Esophagus muscularis mucosa (tissue), 4 donors: ENCODE data around the gene DDX39B. TPM values are rescaled to one million over a fixed set of nuclear protein-coding genes. Genes with fewer than 3 reads are reported as not detected.

ENCODE experiments used
- DNase-seq: peaks from one replicate; pipeline ENCODE4 v3.0.0-alpha.2; 2017; ENCODE audit errors: extremely low spot score
- H3K27ac ChIP-seq, 4 donors: fragments of 200-600 bp; sonication (generic); replicated peaks in 1 of 4; 1 replicate in 3 of 4; 2 replicates in 1 of 4; pipeline ENCODE4 v1.5.1; 2016 to 2019; ENCODE audit warnings: mild to moderate bottlenecking in 1 of 4
- H3K27me3 ChIP-seq, 4 donors: fragments of 200-600 bp; sonication (generic); one replicate each; pipeline versions ENCODE4 v1.5.1 to v1.6.0; 2016 to 2019
- H3K36me3 ChIP-seq, 4 donors: fragments of 200-600 bp; sonication (generic); one replicate each; pipeline ENCODE4 v1.5.1; 2016 to 2019
- H3K4me1 ChIP-seq, 4 donors: fragments of 200-600 bp; sonication (generic); one replicate each; pipeline ENCODE4 v1.5.1; 2016 to 2019
- H3K4me3 ChIP-seq, 4 donors: fragments of 200-600 bp; sonication (generic); 1 replicate in 2 of 4; 2 replicates in 2 of 4; pipeline ENCODE4 v1.5.1; 2016 to 2019; ENCODE audit warnings: mild to moderate bottlenecking in 4 of 4, moderate library complexity in 1 of 4
- H3K9me3 ChIP-seq, 4 donors: fragments of 200-600 bp; sonication (generic); 1 replicate in 3 of 4; 2 replicates in 1 of 4; pipeline ENCODE4 v1.5.1; 2016 to 2019
- EP300 ChIP-seq: sonication (generic); formaldehyde crosslinking; IDR thresholded peaks from one replicate; pipeline ENCODE4 v1.6.1; 2017; ENCODE audit warnings: antibody characterized with exemption
- POLR2A ChIP-seq: fragments of 450-650 bp; IDR thresholded peaks from one replicate; pipeline ENCODE4 v1.6.1; 2017; ENCODE audit warnings: antibody characterized with exemption, moderate library complexity, mild to moderate bottlenecking, low read depth
- POLR2AphosphoS5 ChIP-seq, 2 donors: sonication (generic); formaldehyde crosslinking; IDR thresholded peaks; one replicate each; pipeline ENCODE4 v1.6.1; 2017; ENCODE audit warnings: antibody characterized with exemption in 2 of 2
- WGBS: methylation state at CpG from one replicate; pipeline ENCODE4 v1.1.5; 2018; 5-methylcytosine and 5-hydroxymethylcytosine counted together
- intact Hi-C: fragments of 100-400 bp; cut with DNase I; formaldehyde crosslinking; loops from one replicate; pipeline ENCODE4 v1.15.1; 2023
- total RNA-seq, 4 donors: library from RNA; depleted of rRNA; stranded (reverse); fragments of >200 nt; gene quantifications; one replicate each; pipeline versions ENCODE4 v1.1.0 to v1.2.1, GENCODE V29; 2016
- TF ChIP-seq, protein P1 (sequence below), 3 experiments: fragments of 200-600 bp in 2 of 3; fragments of 450-650 bp in 1 of 3; sonication (generic) in 2 of 3; IDR thresholded peaks; one replicate each; pipeline ENCODE4 v1.5.1; 2017 to 2019; ENCODE audit warnings: antibody characterized with exemption in 3 of 3, mild to moderate bottlenecking in 2 of 3, moderate library complexity in 1 of 3

DDX39B gene
- total RNA-seq, 4 donors from 2014 or later: 186 to 257 (median 213) TPM

GRCh38 chr6:31580807-31581433, 39.1 kb upstream of the DDX39B start:
- TF ChIP-seq, protein P1, sequence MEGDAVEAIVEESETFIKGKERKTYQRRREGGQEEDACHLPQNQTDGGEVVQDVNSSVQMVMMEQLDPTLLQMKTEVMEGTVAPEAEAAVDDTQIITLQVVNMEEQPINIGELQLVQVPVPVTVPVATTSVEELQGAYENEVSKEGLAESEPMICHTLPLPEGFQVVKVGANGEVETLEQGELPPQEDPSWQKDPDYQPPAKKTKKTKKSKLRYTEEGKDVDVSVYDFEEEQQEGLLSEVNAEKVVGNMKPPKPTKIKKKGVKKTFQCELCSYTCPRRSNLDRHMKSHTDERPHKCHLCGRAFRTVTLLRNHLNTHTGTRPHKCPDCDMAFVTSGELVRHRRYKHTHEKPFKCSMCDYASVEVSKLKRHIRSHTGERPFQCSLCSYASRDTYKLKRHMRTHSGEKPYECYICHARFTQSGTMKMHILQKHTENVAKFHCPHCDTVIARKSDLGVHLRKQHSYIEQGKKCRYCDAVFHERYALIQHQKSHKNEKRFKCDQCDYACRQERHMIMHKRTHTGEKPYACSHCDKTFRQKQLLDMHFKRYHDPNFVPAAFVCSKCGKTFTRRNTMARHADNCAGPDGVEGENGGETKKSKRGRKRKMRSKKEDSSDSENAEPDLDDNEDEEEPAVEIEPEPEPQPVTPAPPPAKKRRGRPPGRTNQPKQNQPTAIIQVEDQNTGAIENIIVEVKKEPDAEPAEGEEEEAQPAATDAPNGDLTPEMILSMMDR (IDR thresholded peaks at IDR 0.05): peak in 2 of 3 experiments; percentile 94
- no peak for TF ChIP-seq POLR2A
- no peak for TF ChIP-seq EP300
- TF ChIP-seq POLR2AphosphoS5 (IDR thresholded peaks at IDR 0.05): peak; percentile 72 to 78
- WGBS: under 1% methylated on average over 18 of the region's 62 CpGs
- no peaks in the 10 kb centered on the region for H3K9me3 ChIP-seq
- H3K27ac ChIP-seq: peak overlapping the region; percentile 77 to 84 (median 80)
- intact Hi-C loops: loop anchor here (1.0 to 5.0 kb wide), 2 partner anchors 17 to 34 kb away; partner anchors contain the start of genes ATP6V1G2 and NFKBIL1
- no peaks in the 10 kb centered on the region for H3K27me3 ChIP-seq
- peaks cover 17 to 25% (median 22%) of the 10 kb centered on the region in 4 donors for H3K4me1 ChIP-seq
- peak; percentile 97 for DNase-seq
- H3K36me3 ChIP-seq: no peaks in the 10 kb centered on the region
- peak overlapping the region; percentile 67 to 86 (median 70) for H3K4me3 ChIP-seq

- Histone ChIP-seq H3K4me3 (peak overlapping the region; percentile 67 to 86 (median 70)), H3K27me3 (no peaks in the 10 kb centered on the region), H3K4me1 (peaks cover 17 to 25% (median 22%) of the 10 kb centered on the region in 4 donors), H3K27ac (peak overlapping the region; percentile 77 to 84 (median 80)), H3K36me3 (no peaks in the 10 kb centered on the region), H3K9me3 (no peaks in the 10 kb centered on the region)
- TF ChIP-seq, protein P1 (IDR thresholded peaks at IDR 0.05): no peak
- no peak for TF ChIP-seq POLR2A
- TF ChIP-seq EP300: no peak
- TF ChIP-seq POLR2AphosphoS5 (IDR thresholded peaks at IDR 0.05): no peak
- intact Hi-C loops: loop anchor here (5.0 kb wide), 1 partner anchor 33 kb away; the partner anchor contains the start of genes ATP6V1G2 and NFKBIL1
- 39% methylated on average over 11 of the region's 11 CpGs for WGBS
- DNase-seq: no peak
Measured at GRCh38 chr6:31580438-31580740, 38.6 kb upstream of the DDX39B start.

- DNase-seq: no peak
- H3K36me3 ChIP-seq: no peaks in the 10 kb centered on the region
- WGBS: 95% methylated on average over 8 of the region's 8 CpGs
- peak overlapping the region in 1 of 4 donors; percentile 77 for H3K27ac ChIP-seq
- TF ChIP-seq EP300 (no peak), POLR2A (no peak), POLR2AphosphoS5 (IDR thresholded peaks at IDR 0.05) (no peak)
- TF ChIP-seq, protein P1 (IDR thresholded peaks at IDR 0.05): no peak
- no peaks in the 10 kb centered on the region for H3K27me3 ChIP-seq
- no peaks in the 10 kb centered on the region for H3K9me3 ChIP-seq
- peaks cover 17 to 25% (median 22%) of the 10 kb centered on the region in 4 donors for H3K4me1 ChIP-seq
- intact Hi-C loops: loop anchor here (5.0 kb wide), 1 partner anchor 32 kb away; the partner anchor contains the start of genes ATP6V1G2 and NFKBIL1
- no peak overlapping the region for H3K4me3 ChIP-seq
Measured at GRCh38 chr6:31579546-31580437, 38.0 kb upstream of the DDX39B start.

DNA sequence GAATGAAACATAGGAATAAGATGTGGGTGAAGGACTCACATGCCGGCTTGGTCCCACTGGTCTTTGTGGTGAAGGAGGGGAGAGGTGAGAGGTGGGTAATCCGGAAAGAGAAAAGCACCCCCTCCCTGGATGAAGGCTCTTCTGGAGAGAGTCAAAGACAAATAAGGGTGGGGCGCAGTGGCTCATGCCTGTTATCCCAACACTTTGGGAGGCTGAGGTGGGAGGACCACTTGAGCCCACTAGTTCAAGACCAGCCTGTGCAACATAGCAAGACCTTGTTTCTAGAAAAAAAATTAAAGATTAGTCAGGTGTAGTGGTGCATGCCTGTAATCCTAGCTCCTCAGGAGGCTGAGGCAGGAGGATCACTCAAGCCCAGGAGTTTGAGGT, 37.3 kb upstream of the DDX39B start:
- no peaks in the 10 kb centered on the region for H3K27me3 ChIP-seq
- 88% methylated on average over 3 of the region's 3 CpGs for WGBS
- no peaks in the 10 kb centered on the region for H3K36me3 ChIP-seq
- H3K4me1 ChIP-seq: peaks cover 17 to 25% (median 22%) of the 10 kb centered on the region in 4 donors
- DNase-seq: no peak
- no peak overlapping the region for H3K4me3 ChIP-seq
- no peak overlapping the region for H3K27ac ChIP-seq
- TF ChIP-seq, protein P1 (IDR thresholded peaks at IDR 0.05): no peak
- no peak for TF ChIP-seq POLR2AphosphoS5 (IDR thresholded peaks at IDR 0.05)
- TF ChIP-seq POLR2A: no peak
- TF ChIP-seq EP300: no peak
- no peaks in the 10 kb centered on the region for H3K9me3 ChIP-seq
- intact Hi-C loops: no loop called here
